ENCODE data around the gene ADD1. TPM values are rescaled to one million over a fixed set of nuclear protein-coding genes. Genes with fewer than 3 reads are reported as not detected.
"Not testable (repeated sequence)": the region's sequence is repeated elsewhere in the genome, so short reads cannot be mapped to it uniquely, and the experiment has no call there.

ADD1 gene
- total RNA-seq, 1 donor from 2014 or later = 187 TPM

DNA sequence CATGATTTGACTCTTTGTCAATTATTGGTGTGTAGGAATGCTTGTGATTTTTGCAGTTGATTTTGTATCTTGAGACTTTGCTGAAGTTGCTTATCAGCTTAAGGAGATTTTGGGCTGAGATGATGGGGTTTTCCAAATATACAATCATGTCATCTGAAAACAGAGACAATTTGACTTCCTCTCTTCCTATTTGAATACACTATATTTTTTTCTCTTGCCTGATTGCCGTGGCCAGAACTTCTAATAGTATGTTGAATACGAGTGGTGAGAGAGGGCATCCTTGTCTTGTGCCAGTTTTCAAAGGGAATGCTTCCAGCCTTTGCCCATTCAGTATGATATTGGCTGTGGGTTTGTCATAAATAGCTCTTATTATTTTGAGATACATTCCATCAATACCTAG lies 74.7 kb downstream of the ADD1 start:
- H3K4me1 Mint-ChIP-seq = peaks cover 44% of the 10 kb centered on the region
- intact Hi-C loops (cut with micrococcal nuclease); H3K9me3 Mint-ChIP-seq; H3K4me3 Mint-ChIP-seq; H3K27ac Mint-ChIP-seq; H3K27me3 Mint-ChIP-seq; DNase-seq: not testable (repeated sequence)
- peaks cover 76% of the 10 kb centered on the region for H3K36me3 Mint-ChIP-seq (ENCODE audit: low read depth)

DNA sequence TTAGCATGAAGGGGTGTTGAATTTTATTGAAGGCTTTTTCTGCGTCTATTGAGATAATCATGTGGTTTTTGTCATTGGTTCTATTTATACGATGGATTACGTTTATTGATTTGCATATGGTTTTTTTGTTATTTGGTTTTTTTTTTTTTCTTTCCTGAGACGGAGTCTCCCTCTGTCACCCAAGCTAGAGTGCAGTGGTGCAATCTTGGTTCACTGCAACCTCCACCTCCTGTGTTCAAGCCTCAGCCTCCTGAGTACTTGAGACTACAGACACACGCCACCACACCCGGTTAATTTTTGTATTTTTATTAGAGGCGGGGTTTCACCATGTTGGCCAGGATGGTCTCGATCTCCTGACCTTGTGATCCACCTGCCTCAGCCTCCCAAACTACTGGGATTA lies 75.1 kb downstream of the ADD1 start:
- H3K4me3 Mint-ChIP-seq = not testable (repeated sequence)

DNA sequence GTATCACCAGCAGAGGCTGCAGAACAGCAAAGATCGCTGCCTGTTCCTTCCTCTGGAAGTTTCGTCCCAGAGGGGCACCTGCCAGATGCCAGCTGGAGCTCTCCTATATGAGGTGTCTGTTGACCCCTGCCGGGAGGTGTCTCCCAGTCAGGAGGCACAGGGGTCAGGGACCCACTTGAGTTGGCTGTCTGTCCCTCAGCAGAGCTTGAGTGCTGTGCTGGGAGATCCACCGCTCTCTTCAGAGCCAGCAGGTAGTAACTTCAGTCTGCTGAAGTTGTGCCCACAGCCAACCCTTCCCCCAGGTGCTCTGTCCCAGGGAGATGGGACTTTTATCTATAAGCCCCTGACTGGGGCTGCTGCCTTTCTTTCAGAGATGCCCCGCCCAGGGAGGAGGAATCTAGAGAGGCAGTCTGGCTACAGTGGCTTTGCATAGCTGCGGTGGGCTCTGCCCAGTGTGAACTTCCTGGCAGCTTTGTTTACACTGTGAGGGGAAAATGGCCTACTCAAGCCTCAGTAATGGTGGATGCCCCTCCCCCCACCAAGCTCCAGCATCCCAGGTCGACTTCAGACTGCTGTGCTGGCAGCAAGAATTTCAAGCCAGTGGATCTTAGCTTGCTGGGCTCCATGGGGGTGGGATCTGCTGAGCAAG lies 78.9 kb downstream of the ADD1 start:
- Mint-ChIP-seq H3K27ac (peak overlapping the region; percentile 83), H3K4me1 (peaks cover 39% of the 10 kb centered on the region), H3K4me3 (peak overlapping the region; percentile 39), H3K36me3 (ENCODE audit: low read depth) (peaks cover 66% of the 10 kb centered on the region)
- H3K9me3 Mint-ChIP-seq; intact Hi-C loops (cut with micrococcal nuclease); H3K27me3 Mint-ChIP-seq: not testable (repeated sequence)
- peak; percentile 78 for DNase-seq

More for the DNA sequence above, 75.1 kb downstream of the ADD1 start:
- Mint-ChIP-seq H3K4me1 (peaks cover 48% of the 10 kb centered on the region), H3K36me3 (ENCODE audit: low read depth) (peaks cover 80% of the 10 kb centered on the region)
- H3K9me3 Mint-ChIP-seq; H3K27ac Mint-ChIP-seq; H3K27me3 Mint-ChIP-seq; DNase-seq; intact Hi-C loops (cut with micrococcal nuclease): not testable (repeated sequence)

DNA sequence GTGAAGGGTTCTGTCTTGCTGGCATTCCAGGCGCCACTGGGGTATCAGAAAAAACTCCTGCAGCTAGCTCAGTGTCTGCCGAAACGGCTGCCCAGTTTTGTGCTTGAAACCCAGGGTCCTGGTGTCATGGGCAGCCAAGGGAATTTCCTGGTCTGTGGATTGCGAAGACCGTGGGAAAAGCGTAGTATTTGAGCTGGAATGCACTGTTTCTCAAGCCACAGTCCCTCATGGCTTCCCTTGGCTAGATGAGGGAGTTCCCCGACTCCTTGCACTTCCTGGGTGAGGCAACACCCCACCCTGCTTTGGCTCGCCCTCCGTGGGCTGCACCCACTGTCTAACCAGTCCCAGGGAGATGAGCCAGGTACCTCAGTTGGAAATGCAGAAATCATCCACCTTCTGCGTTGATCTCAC lies 79.5 kb downstream of the ADD1 start:
- peak; percentile 63 for DNase-seq
- Mint-ChIP-seq H3K36me3 (ENCODE audit: low read depth) (peaks cover 66% of the 10 kb centered on the region), H3K4me3 (peak overlapping the region; percentile 40), H3K27ac (peak overlapping the region; percentile 86), H3K27me3 (no peaks in the 10 kb centered on the region), H3K4me1 (peaks cover 34% of the 10 kb centered on the region), H3K9me3 (no peaks in the 10 kb centered on the region)
- intact Hi-C loops (cut with micrococcal nuclease) = no loop called here

DNA sequence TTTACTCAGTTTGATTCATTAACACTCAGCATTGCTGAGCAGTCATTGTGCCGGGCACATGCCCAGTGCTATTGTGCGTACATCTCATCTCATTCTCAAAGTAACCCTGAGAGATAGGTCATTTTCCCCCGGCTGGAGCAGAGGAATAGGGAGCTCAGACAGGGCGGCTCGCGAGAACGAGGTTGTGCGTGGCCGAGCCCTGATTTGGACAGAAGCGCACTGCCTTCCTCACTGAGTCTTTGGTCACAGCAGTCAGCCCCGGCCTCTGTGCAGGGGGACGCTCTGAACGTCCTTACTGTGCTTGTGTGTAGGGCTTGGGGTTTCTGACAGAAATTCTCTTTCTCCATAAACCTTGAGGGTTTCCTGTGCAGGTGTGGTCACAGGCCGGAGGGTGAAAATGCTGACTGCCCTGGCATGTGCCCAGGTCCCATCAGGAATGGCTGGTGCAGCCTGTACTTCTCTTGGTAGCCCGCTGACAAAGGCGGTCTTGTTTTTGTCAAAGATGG lies 80.1 kb downstream of the ADD1 start:
- Mint-ChIP-seq H3K27ac (peak overlapping the region; percentile 86), H3K36me3 (ENCODE audit: low read depth) (peaks cover 60% of the 10 kb centered on the region), H3K9me3 (no peaks in the 10 kb centered on the region), H3K4me3 (peak overlapping the region; percentile 40), H3K27me3 (no peaks in the 10 kb centered on the region), H3K4me1 (peaks cover 31% of the 10 kb centered on the region)
- DNase-seq = no peak
- intact Hi-C loops (cut with micrococcal nuclease) = no loop called here

DNA sequence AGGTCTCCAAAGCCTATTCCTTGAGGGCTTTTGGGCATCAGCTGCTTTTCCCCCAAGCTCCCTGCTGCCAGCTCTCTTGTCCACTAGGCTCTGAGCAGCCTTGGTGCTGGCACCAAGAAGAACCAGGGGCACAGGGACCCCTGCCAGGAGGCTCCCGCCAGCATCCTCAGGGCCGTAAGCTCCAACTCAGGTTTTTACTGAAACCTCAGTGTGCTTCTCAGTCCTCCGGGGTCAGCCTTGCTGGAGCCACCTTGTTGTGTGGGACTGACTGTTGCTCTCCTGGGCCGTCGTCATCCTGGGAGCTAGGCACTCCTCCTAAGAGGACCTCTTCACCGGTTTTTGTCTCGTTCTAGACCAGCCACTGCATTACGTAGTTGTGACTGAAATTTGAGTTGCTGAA lies 80.6 kb downstream of the ADD1 start:
- intact Hi-C loops (cut with micrococcal nuclease) = no loop called here
- H3K4me1 Mint-ChIP-seq = peaks cover 31% of the 10 kb centered on the region

DNA sequence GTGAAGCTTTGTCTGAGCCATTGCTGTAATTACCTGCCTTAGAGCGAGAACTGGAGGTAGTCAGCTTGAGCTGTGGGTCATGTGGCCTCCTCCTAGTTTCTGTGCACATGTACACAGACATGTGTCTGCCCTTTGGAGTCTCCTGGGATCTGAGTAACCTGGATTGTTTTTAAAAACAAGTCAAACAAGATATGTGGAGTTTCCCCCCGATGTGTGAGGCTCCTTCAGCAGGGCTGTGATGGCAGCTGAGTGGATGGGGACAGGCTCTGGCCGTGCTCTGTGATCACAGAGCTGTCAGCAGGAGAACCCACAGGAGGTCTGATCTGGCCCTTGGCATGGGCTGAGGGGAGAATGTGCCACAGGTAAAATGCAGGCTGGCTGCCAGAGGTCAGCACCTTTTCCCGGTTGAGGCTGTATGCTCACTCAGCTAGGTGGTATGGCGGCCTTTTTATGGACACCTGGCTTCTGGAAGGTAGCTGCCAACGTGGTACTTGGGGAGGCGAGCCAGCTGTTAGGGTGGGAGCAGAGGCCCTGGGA lies 81.2 kb downstream of the ADD1 start:
- Mint-ChIP-seq H3K36me3 (ENCODE audit: low read depth) (peaks cover 55% of the 10 kb centered on the region), H3K27me3 (no peaks in the 10 kb centered on the region), H3K27ac (peak overlapping the region; percentile 20), H3K9me3 (no peaks in the 10 kb centered on the region), H3K4me1 (peaks cover 30% of the 10 kb centered on the region), H3K4me3 (no peak overlapping the region)
- intact Hi-C loops (cut with micrococcal nuclease) = no loop called here
- DNase-seq = no peak

More for the DNA sequence above, 80.6 kb downstream of the ADD1 start:
- no peak for DNase-seq
- H3K27ac Mint-ChIP-seq = peak overlapping the region; percentile 20
- H3K4me3 Mint-ChIP-seq = no peak overlapping the region
- peaks cover 60% of the 10 kb centered on the region for H3K36me3 Mint-ChIP-seq (ENCODE audit: low read depth)
- no peaks in the 10 kb centered on the region for H3K27me3 Mint-ChIP-seq
- no peaks in the 10 kb centered on the region for H3K9me3 Mint-ChIP-seq

DNA sequence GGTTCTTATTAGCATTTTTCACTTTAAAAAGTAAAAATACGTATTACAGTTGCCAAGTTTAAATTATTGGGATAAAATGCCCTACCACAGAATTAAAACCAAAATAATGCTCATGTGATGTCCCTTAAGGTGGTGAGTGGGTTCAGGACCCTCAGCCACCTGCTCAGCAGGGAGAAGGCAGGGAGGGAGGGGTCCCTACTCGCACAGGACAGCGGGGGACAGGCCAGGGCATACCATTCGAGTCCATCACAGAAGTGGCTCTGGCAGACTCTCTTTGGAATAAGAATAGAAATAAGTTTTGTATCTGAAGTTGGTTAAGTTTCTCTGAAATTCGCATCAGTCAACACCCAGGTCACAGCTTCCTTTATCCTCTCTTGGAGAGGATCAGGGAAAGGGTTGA lies 81.9 kb downstream of the ADD1 start:
- Mint-ChIP-seq H3K9me3 (no peaks in the 10 kb centered on the region), H3K27ac (no peak overlapping the region), H3K4me1 (peaks cover 24% of the 10 kb centered on the region), H3K36me3 (ENCODE audit: low read depth) (peaks cover 52% of the 10 kb centered on the region), H3K27me3 (no peaks in the 10 kb centered on the region), H3K4me3 (no peak overlapping the region)
- intact Hi-C loops (cut with micrococcal nuclease) = no loop called here
- DNase-seq = no peak

DNA sequence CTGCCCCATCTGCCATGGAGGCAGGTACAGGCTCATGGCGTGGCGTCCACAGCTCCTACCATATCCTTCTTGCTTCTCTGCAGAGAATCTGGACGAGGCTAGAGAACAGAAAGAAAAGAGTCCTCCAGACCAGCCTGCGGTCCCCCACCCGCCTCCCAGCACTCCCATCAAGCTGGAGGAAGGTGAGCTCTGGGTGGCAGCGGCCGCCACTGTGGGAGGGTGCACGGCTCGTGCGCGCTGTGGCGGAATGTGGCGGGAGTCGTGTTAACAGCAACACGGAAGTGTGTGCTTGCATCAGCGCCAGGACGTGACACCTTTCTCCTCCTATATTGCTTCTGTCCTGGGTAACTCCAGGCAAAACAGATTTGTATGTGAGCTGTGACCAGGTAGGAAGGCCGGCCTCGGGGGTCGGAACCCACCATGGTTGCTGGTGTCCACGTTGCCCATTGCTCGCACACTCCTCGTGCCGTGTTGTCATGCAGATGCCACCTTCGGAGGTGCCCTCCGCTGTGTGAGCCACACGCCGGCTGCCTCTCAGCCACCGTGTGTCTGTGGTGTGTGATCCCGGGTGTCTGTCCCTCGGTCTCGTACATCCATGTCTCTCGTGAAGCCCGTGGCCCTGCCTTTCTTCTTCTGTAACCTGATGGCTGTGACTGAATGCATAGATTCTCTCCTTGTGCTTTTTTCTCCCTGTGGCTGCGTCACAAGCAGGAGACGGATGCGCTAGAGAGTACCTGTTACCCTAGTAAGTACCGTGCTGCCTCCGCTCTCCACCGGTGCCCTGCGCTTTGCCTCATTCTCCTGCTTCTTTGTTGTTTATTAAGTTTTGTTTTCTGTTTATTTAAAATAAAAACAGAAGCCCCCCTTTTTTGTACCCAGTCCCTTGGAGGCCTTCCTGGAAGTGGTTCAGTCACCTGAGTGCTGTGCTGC lies 82.6 kb downstream of the ADD1 start:
- no peak for DNase-seq
- peaks cover 20% of the 10 kb centered on the region for H3K4me1 Mint-ChIP-seq
- peaks cover 49% of the 10 kb centered on the region for H3K36me3 Mint-ChIP-seq (ENCODE audit: low read depth)

DNA sequence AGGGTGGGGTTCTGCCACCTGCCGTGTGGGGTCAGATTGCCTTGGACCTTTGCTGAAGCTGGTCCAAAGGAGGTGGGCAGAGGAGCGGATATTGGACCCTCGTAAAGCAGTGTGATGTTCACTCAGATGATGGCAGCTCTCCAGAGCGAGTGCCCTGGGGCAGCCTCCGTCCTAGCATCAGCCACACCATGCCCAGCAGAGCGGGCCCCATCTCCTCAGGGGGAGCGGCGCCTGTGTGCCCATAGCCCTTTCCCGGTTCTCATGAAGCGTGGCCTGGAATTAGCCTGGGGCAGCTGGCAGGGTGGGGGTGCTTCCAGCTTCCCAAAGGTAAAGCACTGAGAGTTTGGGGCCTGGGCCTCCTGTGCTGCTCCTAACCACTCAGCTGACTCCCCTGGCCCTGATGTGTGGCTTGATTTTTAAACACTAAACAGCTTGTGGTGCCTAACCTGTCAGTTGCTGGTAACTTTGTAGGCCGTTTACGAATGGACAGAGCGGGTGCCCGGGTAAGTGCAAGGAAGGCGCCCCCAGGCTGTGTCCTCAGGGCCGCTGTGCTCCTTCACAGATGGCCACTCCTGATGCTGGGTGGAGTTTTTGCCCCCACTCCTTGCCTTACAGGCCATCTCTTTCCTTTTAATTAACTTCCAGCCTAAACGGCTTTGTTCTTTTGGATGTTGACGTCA lies 83.5 kb downstream of the ADD1 start:
- no peak for DNase-seq
- H3K4me3 Mint-ChIP-seq = no peak overlapping the region
- H3K9me3 Mint-ChIP-seq = no peaks in the 10 kb centered on the region
- H3K27ac Mint-ChIP-seq = no peak overlapping the region
- peaks cover 46% of the 10 kb centered on the region for H3K36me3 Mint-ChIP-seq (ENCODE audit: low read depth)
- intact Hi-C loops (cut with micrococcal nuclease) = no loop called here
- H3K4me1 Mint-ChIP-seq = peaks cover 16% of the 10 kb centered on the region
- no peaks in the 10 kb centered on the region for H3K27me3 Mint-ChIP-seq

More for the DNA sequence above, 82.6 kb downstream of the ADD1 start:
- Mint-ChIP-seq H3K4me3 (no peak overlapping the region), H3K27ac (no peak overlapping the region), H3K27me3 (no peaks in the 10 kb centered on the region), H3K9me3 (no peaks in the 10 kb centered on the region)
- intact Hi-C loops (cut with micrococcal nuclease) = no loop called here

DNA sequence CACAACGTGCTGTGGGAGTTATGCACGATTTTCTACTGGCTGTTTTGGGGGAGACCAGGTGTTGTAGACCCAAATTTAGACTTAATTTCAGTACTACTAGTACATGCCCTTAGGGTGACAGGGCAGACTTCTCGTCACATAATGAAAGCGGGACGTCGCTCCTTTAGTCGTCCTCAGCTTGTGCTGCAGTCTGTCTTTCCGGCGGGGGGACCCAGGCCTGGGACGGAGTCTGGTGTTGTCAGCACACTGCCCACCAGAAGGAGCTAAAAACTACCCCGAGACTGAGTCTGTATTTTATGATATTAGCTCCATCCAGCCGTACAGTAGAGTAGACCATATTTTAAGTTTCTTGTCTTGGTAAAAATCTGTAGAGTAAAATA lies 84.0 kb downstream of the ADD1 start:
- Mint-ChIP-seq H3K27ac (peak overlapping the region; percentile 38), H3K4me1 (peaks cover 14% of the 10 kb centered on the region), H3K36me3 (ENCODE audit: low read depth) (peaks cover 45% of the 10 kb centered on the region), H3K27me3 (no peaks in the 10 kb centered on the region), H3K4me3 (no peak overlapping the region), H3K9me3 (no peaks in the 10 kb centered on the region)
- intact Hi-C loops (cut with micrococcal nuclease) = no loop called here
- DNase-seq = no peak

DNA sequence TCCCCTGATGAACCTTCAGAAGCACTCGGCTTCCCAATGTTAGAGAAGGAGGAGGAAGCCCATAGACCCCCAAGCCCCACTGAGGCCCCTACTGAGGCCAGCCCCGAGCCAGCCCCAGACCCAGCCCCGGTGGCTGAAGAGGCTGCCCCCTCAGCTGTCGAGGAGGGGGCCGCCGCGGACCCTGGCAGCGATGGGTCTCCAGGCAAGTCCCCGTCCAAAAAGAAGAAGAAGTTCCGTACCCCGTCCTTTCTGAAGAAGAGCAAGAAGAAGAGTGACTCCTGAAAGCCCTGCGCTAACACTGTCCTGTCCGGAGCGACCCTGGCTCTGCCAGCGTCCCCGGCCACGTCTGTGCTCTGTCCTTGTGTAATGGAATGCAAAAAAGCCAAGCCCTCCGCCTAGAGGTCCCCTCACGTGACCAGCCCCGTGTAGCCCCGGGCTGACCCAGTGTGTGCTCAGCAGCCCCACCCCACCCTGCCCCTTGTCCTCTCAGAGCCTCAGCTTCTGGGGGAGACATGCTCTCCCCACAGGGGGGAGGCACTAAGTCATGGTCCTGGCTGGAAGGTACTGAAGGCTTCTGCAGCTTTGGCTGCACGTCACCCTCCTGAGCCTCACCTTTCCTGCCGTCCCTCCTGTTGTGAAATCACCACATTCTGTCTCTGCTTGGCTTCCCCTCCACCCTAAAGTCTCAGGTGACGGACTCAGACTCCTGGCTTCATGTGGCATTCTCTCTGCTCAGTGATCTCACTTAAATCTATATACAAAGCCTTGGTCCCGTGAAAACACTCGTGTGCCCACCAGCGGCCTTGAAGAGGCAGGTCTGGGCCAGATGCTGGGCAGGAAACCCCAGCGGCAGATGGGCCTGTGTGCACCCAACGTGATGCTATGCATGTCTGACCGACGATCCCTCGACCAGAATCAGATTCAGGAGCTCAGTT lies 84.9 kb downstream of the ADD1 start:
- peaks cover 47% of the 10 kb centered on the region for H3K36me3 Mint-ChIP-seq (ENCODE audit: low read depth)
- DNase-seq = no peak
- no peaks in the 10 kb centered on the region for H3K27me3 Mint-ChIP-seq
- no peaks in the 10 kb centered on the region for H3K9me3 Mint-ChIP-seq
- H3K27ac Mint-ChIP-seq = peak overlapping the region; percentile 13
- no peak overlapping the region for H3K4me3 Mint-ChIP-seq
- intact Hi-C loops (cut with micrococcal nuclease) = no loop called here
- H3K4me1 Mint-ChIP-seq = peaks cover 14% of the 10 kb centered on the region

DNA sequence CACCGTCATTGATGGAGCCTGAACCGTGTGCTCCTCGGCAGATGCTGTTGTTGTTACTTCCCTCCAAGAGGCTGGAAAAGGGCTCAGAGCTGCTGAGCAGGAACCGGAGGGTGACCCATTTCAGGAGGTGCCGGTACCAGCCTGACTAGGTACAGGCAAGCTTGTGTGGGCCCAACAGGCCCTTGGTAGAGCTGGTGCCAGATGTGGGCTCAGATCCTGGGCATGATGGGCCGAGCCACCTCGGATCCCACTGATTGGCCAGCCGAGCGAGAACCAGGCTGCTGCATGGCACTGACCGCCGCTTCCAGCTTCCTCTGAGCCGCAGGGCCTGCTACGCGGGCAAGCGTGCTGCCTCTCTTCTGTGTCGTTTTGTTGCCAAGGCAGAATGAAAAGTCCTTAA lies 85.8 kb downstream of the ADD1 start:
- Mint-ChIP-seq H3K9me3 (no peaks in the 10 kb centered on the region), H3K4me1 (peaks cover 13% of the 10 kb centered on the region), H3K36me3 (ENCODE audit: low read depth) (peaks cover 44% of the 10 kb centered on the region), H3K27me3 (no peaks in the 10 kb centered on the region), H3K4me3 (no peak overlapping the region), H3K27ac (no peak overlapping the region)
- intact Hi-C loops (cut with micrococcal nuclease) = no loop called here
- no peak for DNase-seq
